Hindlimb muscle (tissue), 1 donor: ENCODE results near the gene RBM24. TPM values are rescaled to one million over a fixed set of nuclear protein-coding genes. Genes with fewer than 3 reads are reported as not detected.
"Not testable (repeated sequence)": the region's sequence is repeated elsewhere in the genome, so short reads cannot be mapped to it uniquely, and the experiment has no call there.

ENCODE experiments used
- DNase-seq: peaks from one replicate; pipeline ENCODE4 v3.0.0-alpha.2; 2013
- polyA plus RNA-seq: library from polyadenylated mRNA; unstranded; fragments of 120-200 nt; gene quantifications from one replicate; pipeline ENCODE4 v1.2.1, GENCODE V29; 2013; ENCODE audit not compliant: insufficient read length

Gene RBM24
- polyA plus RNA-seq, 1 donor: 380 TPM

- no peak for DNase-seq
These were observed 11.5 kb downstream of the RBM24 start for GRCh38 chr6:17292600-17293133.

GRCh38 chr6:17293395-17293794, 12.2 kb downstream of the RBM24 start:
- DNase-seq: no peak

GRCh38 chr6:17297271-17298080, 16.3 kb downstream of the RBM24 start:
- peak; percentile 23 for DNase-seq

- no peak for DNase-seq
These were observed 17.1 kb downstream of the RBM24 start for GRCh38 chr6:17298257-17298656.

- no peak for DNase-seq
These were observed 18.1 kb downstream of the RBM24 start for GRCh38 chr6:17299222-17299621.

GRCh38 chr6:17299750-17300149, 18.6 kb downstream of the RBM24 start:
- no peak for DNase-seq

GRCh38 chr6:17300637-17301036, 19.5 kb downstream of the RBM24 start:
- no peak for DNase-seq

GRCh38 chr6:17303444-17303843, 22.3 kb downstream of the RBM24 start:
- DNase-seq: no peak

- no peak for DNase-seq
These were observed 24.2 kb downstream of the RBM24 start for GRCh38 chr6:17305219-17306001.

GRCh38 chr6:17311595-17312311, 30.6 kb downstream of the RBM24 start:
- DNase-seq: no peak

GRCh38 chr6:17313238-17313637, 32.1 kb downstream of the RBM24 start:
- DNase-seq: not testable (repeated sequence)

- no peak for DNase-seq
These were observed 32.8 kb downstream of the RBM24 start for GRCh38 chr6:17313971-17314370.

GRCh38 chr6:17315262-17315661, 34.1 kb downstream of the RBM24 start:
- no peak for DNase-seq

- DNase-seq: no peak
These were observed 37.4 kb downstream of the RBM24 start for GRCh38 chr6:17318435-17319165.

GRCh38 chr6:17320266-17320665, 39.1 kb downstream of the RBM24 start:
- DNase-seq: not testable (repeated sequence)

- DNase-seq: no peak
These were observed 50.1 kb downstream of the RBM24 start for GRCh38 chr6:17331238-17331637.

GRCh38 chr6:17334265-17334664, 53.1 kb downstream of the RBM24 start:
- DNase-seq: no peak

GRCh38 chr6:17336425-17336824, 55.3 kb downstream of the RBM24 start:
- no peak for DNase-seq

GRCh38 chr6:17339308-17339670, 58.1 kb downstream of the RBM24 start:
- no peak for DNase-seq

GRCh38 chr6:17341117-17341805, 60.1 kb downstream of the RBM24 start:
- no peak for DNase-seq

- no peak for DNase-seq
These were observed 60.7 kb downstream of the RBM24 start for GRCh38 chr6:17341891-17342290.

GRCh38 chr6:17343215-17343614, 62.1 kb downstream of the RBM24 start:
- no peak for DNase-seq
